Measurements from ENCODE around the gene TTC34. TPM values are rescaled to one million over a fixed set of nuclear protein-coding genes. Genes with fewer than 3 reads are reported as not detected.

The TTC34 gene
- total and polyA plus RNA-seq, 4 donors = 0.55 to 1.3 (median 0.95) TPM; not detected in 1

DNA sequence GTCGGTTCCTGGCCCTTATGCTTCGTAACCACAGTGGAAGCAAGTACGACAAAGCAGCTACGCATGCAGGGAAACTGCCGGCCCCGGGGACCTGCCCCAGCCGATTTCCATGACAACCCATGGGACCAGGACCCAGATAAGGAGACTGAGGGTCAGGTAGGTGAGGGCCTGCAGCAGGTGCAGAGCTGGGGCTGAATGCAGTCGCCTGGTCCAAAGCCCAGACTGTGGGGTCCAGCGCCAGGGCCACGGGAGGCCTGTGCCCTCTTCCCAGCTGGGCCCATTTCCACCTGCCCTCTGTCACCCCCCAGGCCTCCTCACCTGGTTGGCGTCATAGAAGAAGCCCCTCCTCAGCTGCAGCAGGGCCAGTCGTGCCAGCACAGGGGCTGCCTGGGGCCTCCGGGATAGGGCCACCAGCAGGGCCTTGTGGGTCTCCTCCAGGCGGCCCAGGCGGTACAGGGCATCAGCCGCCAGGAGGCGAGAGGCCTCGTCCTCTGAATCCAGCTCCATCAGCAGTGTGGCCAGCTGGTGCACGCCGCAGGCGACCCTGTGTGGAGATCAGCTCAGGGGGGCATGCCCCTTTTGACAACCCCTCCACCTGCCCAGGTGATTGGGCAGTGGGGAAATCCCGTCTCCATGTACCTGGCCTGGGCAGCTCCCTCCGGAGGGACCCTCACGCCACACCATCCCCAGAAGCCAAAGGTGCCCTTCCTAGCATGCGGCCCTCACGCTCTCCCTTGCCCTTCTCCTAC lies 14.2 kb downstream of the TTC34 start:
- 79 to 81% methylated on average over 26 of the region's 26 CpGs for whole genome bisulfite sequencing, 2 donors
- no peaks in the 10 kb centered on the region for H3K36me3 ChIP-seq (ENCODE audit: control insufficient read depth in 1 of 2, insufficient read depth in 2 of 2, low read length in 1 of 2)
- ATAC-seq (ENCODE audit: low FRiP score) (no peak), DNase-seq (peak in 1 of 2 donors; percentile 65)
- H3K27me3 ChIP-seq (ENCODE audit: control insufficient read depth in 1 of 2, insufficient read depth in 2 of 2, low read length in 1 of 2) = peaks cover 0 to 1% of the 10 kb centered on the region in 2 donors
- intact Hi-C loops (cut with DNase I) = loop anchor here in 1 of 2 donors (5.0 kb wide), 1 partner anchor 370 kb away; no protein-coding TSS in a partner anchor
- H3K4me3 ChIP-seq (ENCODE audit: low read length in 2 of 2) = no peak overlapping the region
- H3K9me3 ChIP-seq (ENCODE audit: control insufficient read depth, low read length) = peaks cover 12% of the 10 kb centered on the region
- no peaks in the 10 kb centered on the region for H3K4me1 ChIP-seq (ENCODE audit: control insufficient read depth in 1 of 2, insufficient read depth in 2 of 2, low read length in 2 of 2)
- H3K27ac ChIP-seq (ENCODE audit: low read depth in 1 of 2, low read length in 2 of 2) = no peak overlapping the region

GRCh38 chr1:2786329-2787162 lies 14.9 kb downstream of the TTC34 start:
- no peaks in the 10 kb centered on the region for H3K4me1 ChIP-seq (ENCODE audit: control insufficient read depth in 1 of 2, insufficient read depth in 2 of 2, low read length in 2 of 2)
- DNase-seq (peak; percentile 74 to 88), ATAC-seq (ENCODE audit: low FRiP score) (no peak)
- no peak overlapping the region for H3K4me3 ChIP-seq (ENCODE audit: low read length in 2 of 2)
- H3K9me3 ChIP-seq (ENCODE audit: control insufficient read depth, low read length) = peaks cover 10% of the 10 kb centered on the region
- H3K36me3 ChIP-seq (ENCODE audit: control insufficient read depth in 1 of 2, insufficient read depth in 2 of 2, low read length in 1 of 2) = no peaks in the 10 kb centered on the region
- intact Hi-C loops (cut with DNase I) = loop anchor here (1.0 to 5.0 kb wide), 2 partner anchors 369 to 372 kb away; no protein-coding TSS in a partner anchor
- peaks cover 0 to 1% of the 10 kb centered on the region in 2 donors for H3K27me3 ChIP-seq (ENCODE audit: control insufficient read depth in 1 of 2, insufficient read depth in 2 of 2, low read length in 1 of 2)
- no peak overlapping the region for H3K27ac ChIP-seq (ENCODE audit: low read depth in 1 of 2, low read length in 2 of 2)
- WGBS, 2 donors = 29 to 34% methylated on average over 27 of the region's 27 CpGs

DNA sequence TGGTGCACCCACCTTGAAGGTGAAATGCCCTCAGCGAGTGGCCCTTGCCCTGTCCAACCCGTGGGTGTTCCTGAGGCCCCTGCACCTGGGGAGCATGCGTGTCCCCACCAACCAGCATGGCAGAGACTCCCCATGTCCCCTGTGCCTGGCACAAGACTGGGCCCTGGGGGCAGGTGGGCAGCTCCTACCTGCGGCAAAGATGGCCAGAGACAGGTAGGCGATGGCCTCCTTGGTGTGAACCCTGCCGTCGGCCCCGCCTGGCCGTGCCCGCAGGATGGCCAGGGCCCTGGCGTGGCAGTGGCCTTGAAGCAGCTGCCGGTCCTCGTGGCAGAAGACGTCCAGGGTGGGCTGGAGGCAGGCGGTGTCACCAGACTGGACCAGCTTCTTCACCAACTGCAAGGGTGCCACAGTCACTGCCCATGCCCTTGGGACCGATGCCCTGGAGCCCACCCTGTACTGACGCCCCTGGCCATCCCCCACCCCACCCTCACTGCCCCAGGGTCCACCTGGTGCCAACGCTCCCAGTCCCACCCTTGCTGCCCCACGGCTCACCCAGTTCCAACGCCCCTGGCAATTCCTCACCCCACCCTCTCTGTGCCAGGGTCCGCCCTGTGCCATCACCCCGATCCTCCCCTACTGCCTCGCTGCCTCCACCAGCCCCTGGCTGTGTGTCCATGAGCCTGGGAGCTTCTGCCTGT lies 15.7 kb downstream of the TTC34 start:
- no peaks in the 10 kb centered on the region for H3K36me3 ChIP-seq (ENCODE audit: control insufficient read depth in 1 of 2, insufficient read depth in 2 of 2, low read length in 1 of 2)
- DNase-seq = peak in 1 of 2 donors; percentile 69
- peaks cover 7% of the 10 kb centered on the region for H3K9me3 ChIP-seq (ENCODE audit: control insufficient read depth, low read length)
- intact Hi-C loops (cut with DNase I) = loop anchor here (1.0 to 5.0 kb wide), 2 partner anchors 368 to 371 kb away; no protein-coding TSS in a partner anchor
- H3K4me3 ChIP-seq (ENCODE audit: low read length in 2 of 2) = no peak overlapping the region
- 90 to 94% methylated on average over 22 to 23 of the region's 23 CpGs for WGBS, 2 donors
- ATAC-seq (ENCODE audit: low FRiP score) = peak; percentile 34
- H3K4me1 ChIP-seq (ENCODE audit: control insufficient read depth in 1 of 2, insufficient read depth in 2 of 2, low read length in 2 of 2) = no peaks in the 10 kb centered on the region
- H3K27me3 ChIP-seq (ENCODE audit: control insufficient read depth in 1 of 2, insufficient read depth in 2 of 2, low read length in 1 of 2) = peaks cover 0 to 1% of the 10 kb centered on the region in 2 donors
- H3K27ac ChIP-seq (ENCODE audit: low read depth in 1 of 2, low read length in 2 of 2) = no peak overlapping the region

DNA sequence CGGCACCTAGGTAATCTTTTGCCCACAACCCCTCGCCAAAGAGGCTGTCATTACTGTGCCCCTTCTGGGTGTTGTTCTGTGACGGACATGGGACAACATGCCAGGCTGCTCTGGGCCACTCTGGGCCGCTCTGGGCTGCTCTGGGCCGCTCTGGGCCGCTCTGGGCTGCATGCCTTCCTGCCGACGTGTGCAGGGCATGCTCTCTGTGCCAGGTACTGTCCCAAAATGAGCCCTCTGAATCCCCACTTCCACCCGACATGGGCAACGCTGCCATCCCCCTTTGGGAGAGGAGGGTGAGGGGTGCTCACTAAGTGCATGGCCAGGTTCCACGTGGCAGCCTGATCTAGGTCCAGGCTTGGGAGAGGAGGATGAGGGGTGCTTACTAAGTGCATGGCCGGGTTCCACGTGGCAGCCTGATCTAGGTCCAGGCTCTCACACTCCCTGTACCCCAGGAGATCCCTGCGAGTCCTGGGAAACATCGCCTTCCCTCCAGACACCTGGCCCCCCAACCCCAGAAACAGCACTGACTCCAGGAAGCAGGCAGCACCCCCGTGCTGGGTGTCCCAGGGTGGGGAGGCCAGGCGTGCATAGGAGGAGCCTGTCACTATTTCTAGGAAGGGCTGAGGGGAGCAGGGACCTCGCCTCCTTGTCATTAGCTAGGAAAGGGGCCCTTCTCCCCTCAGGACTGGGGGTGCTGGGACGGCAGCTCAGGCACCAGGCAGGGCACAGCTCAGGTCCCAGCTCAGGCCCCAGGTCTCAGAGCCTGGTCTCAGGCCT lies 16.5 kb downstream of the TTC34 start:
- peak in 1 of 2 donors; percentile 46 for DNase-seq
- Histone ChIP-seq H3K4me3 (ENCODE audit: low read length in 2 of 2) (no peak overlapping the region), H3K27me3 (ENCODE audit: control insufficient read depth in 1 of 2, insufficient read depth in 2 of 2, low read length in 1 of 2) (peaks cover 0 to 1% of the 10 kb centered on the region in 2 donors), H3K4me1 (ENCODE audit: control insufficient read depth in 1 of 2, insufficient read depth in 2 of 2, low read length in 2 of 2) (no peaks in the 10 kb centered on the region), H3K9me3 (ENCODE audit: control insufficient read depth, low read length) (peaks cover 7% of the 10 kb centered on the region), H3K36me3 (ENCODE audit: control insufficient read depth in 1 of 2, insufficient read depth in 2 of 2, low read length in 1 of 2) (no peaks in the 10 kb centered on the region), H3K27ac (ENCODE audit: low read depth in 1 of 2, low read length in 2 of 2) (no peak overlapping the region)
- no peak for ATAC-seq (ENCODE audit: low FRiP score)
- intact Hi-C loops (cut with DNase I) = loop anchor here in 1 of 2 donors (5.0 kb wide), 1 partner anchor 368 kb away; no protein-coding TSS in a partner anchor
- 72 to 77% methylated on average over 19 of the region's 19 CpGs for WGBS, 2 donors

DNA sequence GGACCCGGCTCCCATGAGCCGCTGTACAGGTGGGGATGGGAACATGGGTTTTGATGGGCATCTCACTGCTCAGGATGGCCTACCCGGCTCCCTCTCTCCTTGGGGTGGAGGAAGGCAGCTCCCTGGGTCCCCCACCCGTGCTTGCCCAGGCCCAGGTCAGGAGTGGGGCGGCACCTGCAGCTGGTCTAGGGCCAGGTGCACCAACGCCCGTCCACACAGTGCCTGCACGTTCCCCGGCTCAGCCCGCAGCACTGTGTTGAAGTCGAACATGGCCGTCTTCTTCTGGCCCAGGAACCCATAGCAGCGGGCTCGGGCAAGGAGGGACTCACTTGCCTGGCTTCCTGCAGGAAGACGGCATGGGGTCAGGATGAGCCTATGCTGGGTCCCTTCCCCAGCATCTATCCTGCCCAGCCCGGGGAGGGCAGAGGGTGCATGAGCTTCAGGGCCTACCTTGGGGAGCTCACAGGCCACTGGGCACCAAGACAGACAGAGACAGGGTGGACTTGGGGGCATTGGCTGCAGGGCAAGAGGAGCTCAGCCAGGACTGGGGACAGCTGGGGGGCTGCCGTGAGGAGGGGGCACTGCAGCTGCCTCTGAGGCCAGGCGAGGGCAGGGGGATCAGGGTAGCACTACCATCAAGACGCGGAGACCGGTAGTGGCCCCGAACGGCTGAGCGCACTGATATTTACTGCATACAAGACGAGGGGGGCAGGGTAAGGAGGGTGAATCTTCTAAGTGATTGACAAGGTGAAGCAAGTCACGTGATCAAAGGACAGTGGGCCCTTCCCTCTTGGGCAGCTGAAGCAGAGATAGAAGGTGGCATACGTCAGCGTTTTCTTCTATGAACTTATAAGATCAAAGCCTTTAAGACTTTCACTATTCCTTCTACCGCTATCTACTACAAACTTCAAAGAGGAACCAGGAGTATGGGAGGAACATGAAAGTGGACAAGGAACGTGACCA lies 17.8 kb downstream of the TTC34 start:
- H3K4me1 ChIP-seq (ENCODE audit: control insufficient read depth in 1 of 2, insufficient read depth in 2 of 2, low read length in 2 of 2) = no peaks in the 10 kb centered on the region
- no peak overlapping the region for H3K4me3 ChIP-seq (ENCODE audit: low read length in 2 of 2)
- 83 to 87% methylated on average over 29 to 30 of the region's 30 CpGs for WGBS, 2 donors
- ATAC-seq (ENCODE audit: low FRiP score) = no peak
- no peaks in the 10 kb centered on the region for H3K36me3 ChIP-seq (ENCODE audit: control insufficient read depth in 1 of 2, insufficient read depth in 2 of 2, low read length in 1 of 2)
- peaks cover 0 to 1% of the 10 kb centered on the region in 2 donors for H3K27me3 ChIP-seq (ENCODE audit: control insufficient read depth in 1 of 2, insufficient read depth in 2 of 2, low read length in 1 of 2)
- no peak overlapping the region for H3K27ac ChIP-seq (ENCODE audit: low read depth in 1 of 2, low read length in 2 of 2)
- intact Hi-C loops (cut with DNase I) = no loop called here
- H3K9me3 ChIP-seq (ENCODE audit: control insufficient read depth, low read length) = peaks cover 7% of the 10 kb centered on the region
- peak in 1 of 2 donors; percentile 66 for DNase-seq

DNA sequence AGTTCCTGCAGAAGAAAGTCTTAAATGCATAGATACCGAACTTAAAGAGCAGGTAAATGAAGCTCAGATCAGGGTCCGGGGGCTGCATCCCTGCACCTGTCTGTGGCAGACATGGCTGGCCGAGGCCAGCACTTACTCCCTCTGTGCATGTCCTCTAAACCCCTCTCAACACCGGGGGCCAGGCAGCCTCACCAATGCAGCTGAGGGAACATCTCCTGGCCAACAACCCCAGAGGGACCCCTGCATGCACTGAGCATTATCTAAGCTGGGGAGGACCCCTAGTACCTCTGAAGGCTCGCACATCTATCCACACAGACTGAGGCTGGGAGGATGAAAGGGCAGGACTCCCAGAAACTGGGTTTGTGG lies 18.4 kb downstream of the TTC34 start:
- no peaks in the 10 kb centered on the region for H3K27me3 ChIP-seq (ENCODE audit: control insufficient read depth in 1 of 2, insufficient read depth in 2 of 2, low read length in 1 of 2)
- no peak for DNase-seq

DNA sequence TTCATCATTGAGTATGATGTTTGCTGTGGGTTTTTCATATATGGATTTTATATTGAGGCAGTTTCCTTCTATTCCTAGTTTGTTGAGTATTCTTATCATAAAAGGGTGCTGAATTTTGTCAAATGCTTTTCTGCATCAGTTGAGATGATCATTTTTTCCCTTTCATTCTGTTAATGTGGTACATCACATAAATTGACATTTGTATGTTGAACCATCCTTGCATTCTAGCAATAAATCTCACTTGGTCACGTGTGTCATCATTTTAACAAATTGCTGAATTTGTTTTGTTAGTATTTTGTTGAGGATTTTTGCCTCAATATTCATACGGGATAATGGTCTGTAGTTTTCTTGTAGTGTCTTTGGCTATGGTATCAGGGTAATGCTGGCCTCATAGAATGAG lies 19.9 kb downstream of the TTC34 start:
- Histone ChIP-seq H3K27ac (ENCODE audit: low read depth in 1 of 2, low read length in 2 of 2) (no peak overlapping the region), H3K27me3 (ENCODE audit: control insufficient read depth in 1 of 2, insufficient read depth in 2 of 2, low read length in 1 of 2) (no peaks in the 10 kb centered on the region), H3K4me1 (ENCODE audit: control insufficient read depth in 1 of 2, insufficient read depth in 2 of 2, low read length in 2 of 2) (no peaks in the 10 kb centered on the region), H3K9me3 (ENCODE audit: control insufficient read depth, low read length) (peaks cover 7% of the 10 kb centered on the region), H3K4me3 (ENCODE audit: low read length in 2 of 2) (no peak overlapping the region), H3K36me3 (ENCODE audit: control insufficient read depth in 1 of 2, insufficient read depth in 2 of 2, low read length in 1 of 2) (no peaks in the 10 kb centered on the region)
- ATAC-seq (ENCODE audit: low FRiP score) (no peak), DNase-seq (no peak)
- intact Hi-C loops (cut with DNase I) = no loop called here
- WGBS, 2 donors = 68% methylated on average over 2 of the region's 2 CpGs

More for the DNA sequence above, 18.4 kb downstream of the TTC34 start:
- no peaks in the 10 kb centered on the region for H3K36me3 ChIP-seq (ENCODE audit: control insufficient read depth in 1 of 2, insufficient read depth in 2 of 2, low read length in 1 of 2)
- no peak overlapping the region for H3K4me3 ChIP-seq (ENCODE audit: low read length in 2 of 2)
- H3K4me1 ChIP-seq (ENCODE audit: control insufficient read depth in 1 of 2, insufficient read depth in 2 of 2, low read length in 2 of 2) = no peaks in the 10 kb centered on the region
- ATAC-seq (ENCODE audit: low FRiP score) = no peak
- WGBS, 2 donors = 80 to 87% methylated on average over 5 of the region's 5 CpGs
- H3K9me3 ChIP-seq (ENCODE audit: control insufficient read depth, low read length) = peaks cover 7% of the 10 kb centered on the region
- intact Hi-C loops (cut with DNase I) = no loop called here
- H3K27ac ChIP-seq (ENCODE audit: low read depth in 1 of 2, low read length in 2 of 2) = no peak overlapping the region
